ENCODE results near the gene LCN15. TPM values are rescaled to one million over a fixed set of nuclear protein-coding genes. Genes with fewer than 3 reads are reported as not detected.
A peak's percentile ranks its signal among the peaks of the same experiment; 100 is the strongest.

The LCN15 gene
- total and polyA plus RNA-seq, 2 of the 13 experiments (the other 11 are each of a cell fraction or from before 2014, with no cell fraction given), result 1.3 to 53.7 TPM

DNA sequence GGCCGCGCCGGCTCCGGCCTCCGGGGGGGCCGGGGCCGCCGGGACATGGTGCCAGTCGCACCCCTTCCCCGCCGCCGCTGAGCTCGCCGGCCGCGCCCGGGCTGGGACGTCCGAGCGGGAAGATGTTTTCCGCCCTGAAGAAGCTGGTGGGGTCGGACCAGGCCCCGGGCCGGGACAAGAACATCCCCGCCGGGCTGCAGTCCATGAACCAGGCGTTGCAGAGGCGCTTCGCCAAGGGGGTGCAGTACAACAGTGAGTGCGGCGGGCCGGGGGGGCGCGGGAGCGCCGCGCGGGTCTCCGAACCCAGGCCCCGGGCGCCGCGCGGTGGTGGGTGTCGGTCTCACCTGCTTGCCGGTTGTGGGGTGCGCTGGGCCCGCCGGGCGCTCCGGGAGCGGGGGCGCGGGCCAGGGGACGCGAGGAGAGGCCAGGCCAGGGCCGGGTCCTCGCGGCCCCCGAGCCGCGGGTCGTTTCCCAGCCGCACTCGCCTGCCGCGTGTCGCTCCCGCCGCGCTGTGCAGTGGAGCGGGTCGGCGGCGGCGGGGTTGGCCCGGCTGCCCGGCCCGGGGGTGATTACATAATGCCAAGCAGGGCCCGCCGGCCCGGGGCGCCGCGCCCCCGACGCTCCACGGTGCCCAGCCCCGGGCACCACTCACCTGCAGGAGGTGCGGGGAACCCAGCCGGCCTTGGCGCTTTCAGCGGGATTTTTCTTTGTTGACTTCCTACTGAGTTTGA, 43.9 kb upstream of the LCN15 start (continued):
- TF ChIP-seq, protein P1, sequence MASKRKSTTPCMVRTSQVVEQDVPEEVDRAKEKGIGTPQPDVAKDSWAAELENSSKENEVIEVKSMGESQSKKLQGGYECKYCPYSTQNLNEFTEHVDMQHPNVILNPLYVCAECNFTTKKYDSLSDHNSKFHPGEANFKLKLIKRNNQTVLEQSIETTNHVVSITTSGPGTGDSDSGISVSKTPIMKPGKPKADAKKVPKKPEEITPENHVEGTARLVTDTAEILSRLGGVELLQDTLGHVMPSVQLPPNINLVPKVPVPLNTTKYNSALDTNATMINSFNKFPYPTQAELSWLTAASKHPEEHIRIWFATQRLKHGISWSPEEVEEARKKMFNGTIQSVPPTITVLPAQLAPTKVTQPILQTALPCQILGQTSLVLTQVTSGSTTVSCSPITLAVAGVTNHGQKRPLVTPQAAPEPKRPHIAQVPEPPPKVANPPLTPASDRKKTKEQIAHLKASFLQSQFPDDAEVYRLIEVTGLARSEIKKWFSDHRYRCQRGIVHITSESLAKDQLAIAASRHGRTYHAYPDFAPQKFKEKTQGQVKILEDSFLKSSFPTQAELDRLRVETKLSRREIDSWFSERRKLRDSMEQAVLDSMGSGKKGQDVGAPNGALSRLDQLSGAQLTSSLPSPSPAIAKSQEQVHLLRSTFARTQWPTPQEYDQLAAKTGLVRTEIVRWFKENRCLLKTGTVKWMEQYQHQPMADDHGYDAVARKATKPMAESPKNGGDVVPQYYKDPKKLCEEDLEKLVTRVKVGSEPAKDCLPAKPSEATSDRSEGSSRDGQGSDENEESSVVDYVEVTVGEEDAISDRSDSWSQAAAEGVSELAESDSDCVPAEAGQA (IDR thresholded peaks at IDR 0.05; ENCODE audit: low read depth), result no peak; the same call in 1 of the 2 replicates
- TF ChIP-seq, protein P1 (CRISPR knock-in tag; IDR thresholded peaks at IDR 0.05; ENCODE audit: borderline replicate concordance), result 0 out of 2 replicates have a peak, but pooled peaks have one; percentile 22
- TF ChIP-seq, protein P2, sequence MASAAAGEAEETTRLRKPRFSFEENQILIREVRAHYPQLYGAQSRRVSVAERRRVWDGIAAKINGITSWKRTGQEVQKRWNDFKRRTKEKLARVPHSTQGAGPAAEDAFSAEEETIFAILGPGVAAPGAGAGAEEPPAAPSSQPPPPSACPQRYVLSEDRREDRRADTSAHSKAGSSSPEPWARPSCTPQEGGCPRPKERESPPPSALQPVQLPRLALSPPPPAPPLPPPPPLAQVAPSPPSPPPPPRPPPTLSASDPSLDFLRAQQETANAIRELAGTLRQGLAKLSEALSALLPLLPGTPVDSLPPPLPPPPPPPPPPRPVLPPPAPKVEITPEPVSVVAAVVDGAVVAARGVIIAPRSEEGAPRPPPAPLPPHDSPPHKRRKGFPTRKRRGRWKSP (CRISPR knock-in tag; IDR thresholded peaks at IDR 0.05), result no peak
- TF ChIP-seq ZNF501 (CRISPR knock-in tag; IDR thresholded peaks at IDR 0.05) (no peak), ATRX (CRISPR knock-in tag; IDR thresholded peaks at IDR 0.05; ENCODE audit: borderline replicate concordance) (no peak), RAD21 (CRISPR knock-in tag; IDR thresholded peaks at IDR 0.05) (0 out of 2 replicates have a peak, but pooled peaks have one; percentile 8), ZNF432 (CRISPR knock-in tag; IDR thresholded peaks at IDR 0.05; ENCODE audit: borderline replicate concordance) (no peak), ZNF136 (CRISPR knock-in tag; IDR thresholded peaks at IDR 0.05; ENCODE audit: low read depth) (no peak), ZNF33A (CRISPR knock-in tag; IDR thresholded peaks at IDR 0.05; ENCODE audit: borderline replicate concordance) (no peak), ZNF563 (CRISPR knock-in tag; IDR thresholded peaks at IDR 0.05) (0 out of 2 replicates have a peak, but pooled peaks have one; percentile 18), ZNF558 (CRISPR knock-in tag; IDR thresholded peaks at IDR 0.05; ENCODE audit: borderline replicate concordance) (peak; percentile 24; the same call in 1 of the 2 replicates)
- TF ChIP-seq, protein P3, sequence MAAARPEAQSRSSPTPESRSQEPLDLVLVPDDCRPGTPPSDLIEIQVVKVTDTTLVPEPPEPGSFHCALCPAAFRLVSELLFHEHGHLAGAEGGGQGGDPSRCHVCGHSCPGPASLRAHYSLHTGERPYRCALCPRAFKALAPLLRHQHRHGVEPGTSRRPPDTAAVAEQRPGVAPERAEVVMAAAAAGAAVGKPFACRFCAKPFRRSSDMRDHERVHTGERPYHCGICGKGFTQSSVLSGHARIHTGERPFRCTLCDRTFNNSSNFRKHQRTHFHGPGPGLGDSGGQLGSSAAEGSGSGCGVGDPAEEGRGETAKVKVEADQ (CRISPR knock-in tag; IDR thresholded peaks at IDR 0.05; ENCODE audit: borderline replicate concordance), result 0 out of 2 replicates have a peak, but pooled peaks have one; percentile 20
- TF ChIP-seq, protein P4, sequence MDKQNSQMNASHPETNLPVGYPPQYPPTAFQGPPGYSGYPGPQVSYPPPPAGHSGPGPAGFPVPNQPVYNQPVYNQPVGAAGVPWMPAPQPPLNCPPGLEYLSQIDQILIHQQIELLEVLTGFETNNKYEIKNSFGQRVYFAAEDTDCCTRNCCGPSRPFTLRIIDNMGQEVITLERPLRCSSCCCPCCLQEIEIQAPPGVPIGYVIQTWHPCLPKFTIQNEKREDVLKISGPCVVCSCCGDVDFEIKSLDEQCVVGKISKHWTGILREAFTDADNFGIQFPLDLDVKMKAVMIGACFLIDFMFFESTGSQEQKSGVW (CRISPR knock-in tag; IDR thresholded peaks at IDR 0.05; ENCODE audit: borderline replicate concordance), result peak; percentile 26; the same call in 1 of the 2 replicates
- TF ChIP-seq, protein P5, sequence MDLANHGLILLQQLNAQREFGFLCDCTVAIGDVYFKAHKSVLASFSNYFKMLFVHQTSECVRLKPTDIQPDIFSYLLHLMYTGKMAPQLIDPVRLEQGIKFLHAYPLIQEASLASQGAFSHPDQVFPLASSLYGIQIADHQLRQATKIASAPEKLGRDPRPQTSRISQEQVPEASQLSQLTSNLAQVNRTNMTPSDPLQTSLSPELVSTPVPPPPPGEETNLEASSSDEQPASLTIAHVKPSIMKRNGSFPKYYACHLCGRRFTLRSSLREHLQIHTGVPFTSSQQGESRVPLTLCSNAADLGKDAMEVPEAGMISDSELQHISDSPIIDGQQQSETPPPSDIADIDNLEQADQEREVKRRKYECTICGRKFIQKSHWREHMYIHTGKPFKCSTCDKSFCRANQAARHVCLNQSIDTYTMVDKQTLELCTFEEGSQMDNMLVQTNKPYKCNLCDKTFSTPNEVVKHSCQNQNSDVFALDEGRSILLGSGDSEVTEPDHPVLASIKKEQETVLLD (CRISPR knock-in tag; IDR thresholded peaks at IDR 0.05; ENCODE audit: low read depth), result 0 out of 2 replicates have a peak, but pooled peaks have one; percentile 42
- TF ChIP-seq, protein P6, sequence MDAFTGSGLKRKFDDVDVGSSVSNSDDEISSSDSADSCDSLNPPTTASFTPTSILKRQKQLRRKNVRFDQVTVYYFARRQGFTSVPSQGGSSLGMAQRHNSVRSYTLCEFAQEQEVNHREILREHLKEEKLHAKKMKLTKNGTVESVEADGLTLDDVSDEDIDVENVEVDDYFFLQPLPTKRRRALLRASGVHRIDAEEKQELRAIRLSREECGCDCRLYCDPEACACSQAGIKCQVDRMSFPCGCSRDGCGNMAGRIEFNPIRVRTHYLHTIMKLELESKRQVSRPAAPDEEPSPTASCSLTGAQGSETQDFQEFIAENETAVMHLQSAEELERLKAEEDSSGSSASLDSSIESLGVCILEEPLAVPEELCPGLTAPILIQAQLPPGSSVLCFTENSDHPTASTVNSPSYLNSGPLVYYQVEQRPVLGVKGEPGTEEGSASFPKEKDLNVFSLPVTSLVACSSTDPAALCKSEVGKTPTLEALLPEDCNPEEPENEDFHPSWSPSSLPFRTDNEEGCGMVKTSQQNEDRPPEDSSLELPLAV (CRISPR knock-in tag; conservative IDR thresholded peaks at IDR 0.05; ENCODE audit: low read depth), result 0 out of 2 replicates have a peak, but pooled peaks have one; percentile 27
